Esophagus squamous epithelium (tissue), 5 donors: ENCODE results near the gene OXT. TPM values are rescaled to one million over a fixed set of nuclear protein-coding genes. Genes with fewer than 3 reads are reported as not detected.
"Not testable (repeated sequence)": the region's sequence is repeated elsewhere in the genome, so short reads cannot be mapped to it uniquely, and the experiment has no call there.

Source experiments
- DNase-seq: peaks from one replicate; lab custom pipeline; 2025; lab: John Stamatoyannopoulos, UW
- H3K27ac ChIP-seq, 4 donors: fragments of 200-600 bp; sonication (generic); one replicate each; pipeline ENCODE4 v1.5.1; 2016 to 2019; ENCODE audit warnings: mild to moderate bottlenecking in 1 of 4
- H3K27me3 ChIP-seq, 4 donors: fragments of 200-600 bp; sonication (generic); 1 replicate in 3 of 4; 2 replicates in 1 of 4; pipeline versions ENCODE4 v1.5.1 to v1.6.0; 2017 to 2021; ENCODE audit warnings: antibody characterized with exemption in 1 of 4
- H3K36me3 ChIP-seq, 3 donors: fragments of 200-600 bp; sonication (generic); one replicate each; pipeline ENCODE4 v1.5.1; 2016 to 2019
- H3K4me1 ChIP-seq, 3 donors: fragments of 200-600 bp; sonication (generic); one replicate each; pipeline ENCODE4 v1.5.1; 2017 to 2019
- H3K4me3 ChIP-seq, 4 donors: fragments of 200-600 bp; sonication (generic); 1 replicate in 3 of 4; 2 replicates in 1 of 4; pipeline ENCODE4 v1.5.1; 2016 to 2019; ENCODE audit warnings: mild to moderate bottlenecking in 2 of 4, moderate library complexity in 1 of 4
- H3K9me3 ChIP-seq, 3 donors: fragments of 200-600 bp; sonication (generic); one replicate each; pipeline ENCODE4 v1.5.1; 2016 to 2019
- CTCF ChIP-seq, 6 experiments: fragments of 450-650 bp in 4 of 6; fragments of 200-600 bp in 2 of 6; sonication (generic) in 2 of 6; IDR thresholded peaks; one replicate each; pipeline ENCODE4 v1.5.1; 2016 to 2019; ENCODE audit warnings: antibody characterized with exemption in 6 of 6, mild to moderate bottlenecking in 4 of 6, moderate library complexity in 4 of 6
- POLR2A ChIP-seq, 4 donors: fragments of 450-650 bp; IDR thresholded peaks; one replicate each; pipeline ENCODE4 v1.6.1; 2017; ENCODE audit warnings: antibody characterized with exemption in 4 of 4, mild to moderate bottlenecking in 4 of 4, moderate library complexity in 3 of 4
- WGBS, 2 donors: methylation state at CpG; one replicate each; pipeline ENCODE4 v1.1.5; 2018; 5-methylcytosine and 5-hydroxymethylcytosine counted together
- intact Hi-C: fragments of 100-400 bp; cut with DNase I; formaldehyde crosslinking; loops from one replicate; pipeline ENCODE4 v1.15.0; 2022
- total RNA-seq, 4 donors: library from RNA; depleted of rRNA; stranded (reverse); fragments of >200 nt; gene quantifications; one replicate each; pipeline ENCODE4 v1.1.0, GENCODE V29; 2016
- donor health status: DM: yes; HTN: yes; CAD: no.

Gene OXT
- total RNA-seq, 4 donors from 2014 or later = not detected

GRCh38 chr20:3047486-3048419 lies 23.7 kb upstream of the OXT start:
- WGBS, 2 donors = 71 to 72% methylated on average over 6 to 11 of the region's 14 CpGs
- intact Hi-C loops = no loop called here
- H3K27me3 ChIP-seq = no peaks in the 10 kb centered on the region
- no peak for TF ChIP-seq POLR2A (IDR thresholded peaks at IDR 0.05)
- TF ChIP-seq CTCF (IDR thresholded peaks at IDR 0.05) = no peak
- H3K36me3 ChIP-seq = peaks cover 14 to 34% (median 16%) of the 10 kb centered on the region in 3 donors
- peak overlapping the region in 2 of 4 donors; percentile 81 to 99 for H3K4me3 ChIP-seq
- no peaks in the 10 kb centered on the region for H3K9me3 ChIP-seq
- no peak for DNase-seq
- peaks cover 6 to 31% (median 11%) of the 10 kb centered on the region in 3 donors for H3K4me1 ChIP-seq
- no peak overlapping the region for H3K27ac ChIP-seq

- TF ChIP-seq POLR2A (IDR thresholded peaks at IDR 0.05) (no peak), CTCF (IDR thresholded peaks at IDR 0.05) (peak in 1 of 6 experiments; percentile 16)
- no peak for DNase-seq
- Histone ChIP-seq H3K4me1 (peaks cover 6 to 15% (median 11%) of the 10 kb centered on the region in 3 donors), H3K27ac (no peak overlapping the region), H3K27me3 (no peaks in the 10 kb centered on the region), H3K9me3 (no peaks in the 10 kb centered on the region), H3K4me3 (no peak overlapping the region), H3K36me3 (peaks cover 14 to 34% (median 16%) of the 10 kb centered on the region in 3 donors)
- 59 to 62% methylated on average over 7 of the region's 7 CpGs for WGBS, 2 donors
- intact Hi-C loops = no loop called here
These were observed 19.9 kb upstream of the OXT start for GRCh38 chr20:3051385-3052019.

DNA sequence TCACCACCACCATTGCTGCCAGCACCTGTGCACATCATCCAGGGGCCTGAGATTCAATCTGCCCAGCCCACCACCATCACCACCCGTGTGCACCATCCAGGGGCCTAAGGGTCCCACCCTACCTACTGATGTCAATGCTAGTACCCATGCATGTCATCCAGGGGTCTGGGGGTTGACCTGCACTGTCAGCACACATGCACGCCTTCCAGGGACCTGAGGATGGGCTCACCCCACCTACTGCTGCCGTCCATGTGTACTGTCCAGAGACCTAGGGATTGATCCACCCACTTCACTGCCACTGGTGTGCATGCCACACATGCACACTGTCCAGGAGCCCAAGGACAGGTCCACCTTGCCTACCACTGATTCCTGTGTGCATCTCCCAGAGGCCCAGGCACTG lies 11.9 kb upstream of the OXT start:
- intact Hi-C loops = no loop called here
- WGBS, 2 donors = 93 to 100% methylated on average over 2 of the region's 3 CpGs
- Histone ChIP-seq H3K27me3 (no peaks in the 10 kb centered on the region), H3K27ac (no peak overlapping the region), H3K4me3 (no peak overlapping the region), H3K4me1 (no peaks in the 10 kb centered on the region), H3K36me3 (no peaks in the 10 kb centered on the region), H3K9me3 (no peaks in the 10 kb centered on the region)
- DNase-seq = no peak
- TF ChIP-seq POLR2A (IDR thresholded peaks at IDR 0.05) (no peak), CTCF (IDR thresholded peaks at IDR 0.05) (no peak)

DNA sequence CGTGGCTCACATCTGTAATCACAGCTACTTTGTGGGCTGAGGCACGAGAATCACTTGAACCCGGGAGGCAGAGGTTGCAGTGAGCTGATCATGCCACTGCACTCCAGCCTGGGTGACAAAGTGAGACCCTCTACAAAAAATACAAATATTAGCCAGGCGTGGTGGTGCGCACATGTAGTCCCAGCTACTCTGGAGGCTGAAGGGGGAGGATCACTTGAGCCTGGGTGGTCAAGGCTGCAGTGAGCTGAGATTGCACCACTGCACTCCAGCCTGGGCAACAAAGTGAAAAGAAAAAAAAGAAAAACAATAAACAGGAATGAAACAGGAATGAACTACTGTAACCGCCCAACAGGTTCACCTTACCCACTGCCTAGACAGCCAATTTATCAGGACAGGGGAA lies 7.3 kb upstream of the OXT start:
- H3K27ac ChIP-seq, H3K4me1 ChIP-seq, H3K36me3 ChIP-seq, H3K9me3 ChIP-seq, H3K27me3 ChIP-seq, H3K4me3 ChIP-seq, intact Hi-C loops, DNase-seq: not testable (repeated sequence)
- 88% methylated on average over 6 of the region's 6 CpGs for WGBS, 2 donors

DNA sequence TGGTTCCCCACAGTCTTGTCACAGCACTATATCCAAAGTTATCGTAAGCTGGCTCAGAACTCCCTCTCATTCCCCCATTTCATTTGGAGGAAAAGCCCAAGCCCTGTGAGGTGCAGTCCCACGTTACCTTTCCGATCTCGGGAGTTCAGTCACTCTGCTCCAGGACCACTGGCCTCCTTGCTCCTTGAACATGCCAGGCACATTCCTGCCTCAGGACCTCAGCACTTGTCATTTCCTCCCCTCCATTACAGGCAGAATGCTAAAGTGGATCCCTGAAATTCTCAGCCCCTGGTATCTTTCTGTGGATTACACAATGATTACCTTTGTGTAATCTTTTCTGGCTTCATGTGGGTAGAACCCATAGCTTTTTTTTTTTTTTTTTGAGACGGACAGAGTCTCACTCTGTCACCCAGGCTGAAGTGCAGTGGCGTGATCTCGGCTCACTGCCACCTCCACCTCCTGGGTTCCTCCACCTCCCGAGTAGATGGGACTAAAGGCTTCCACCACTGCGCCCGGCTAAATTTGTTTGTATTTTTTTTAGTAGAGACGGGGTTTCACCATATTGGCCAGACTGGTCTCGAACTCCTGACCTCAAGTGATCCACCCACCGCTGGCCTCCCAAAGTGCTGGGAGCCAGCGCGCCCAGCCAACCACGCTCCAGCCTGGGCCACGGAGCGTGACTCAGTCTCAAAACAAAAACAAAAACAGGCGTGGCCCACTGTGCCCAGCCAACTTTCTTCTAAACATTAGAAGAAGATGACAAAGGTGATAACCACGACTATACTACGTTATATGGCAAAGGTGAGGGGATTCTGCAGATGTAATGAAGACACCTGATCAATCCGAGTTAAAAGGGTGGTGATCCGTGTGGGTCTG lies 4.0 kb upstream of the OXT start:
- no peak for DNase-seq
- no peak overlapping the region for H3K4me3 ChIP-seq
- H3K9me3 ChIP-seq = no peaks in the 10 kb centered on the region
- WGBS, 2 donors = 64 to 77% methylated on average over 15 to 17 of the region's 23 CpGs
- TF ChIP-seq POLR2A (IDR thresholded peaks at IDR 0.05) = no peak
- no peak for TF ChIP-seq CTCF (IDR thresholded peaks at IDR 0.05)
- peaks cover 10 to 15% (median 13%) of the 10 kb centered on the region in 3 donors for H3K4me1 ChIP-seq
- peak overlapping the region in 1 of 4 donors; percentile 17 for H3K27ac ChIP-seq
- peaks cover 0 to 15% (median 0%) of the 10 kb centered on the region in 4 donors for H3K27me3 ChIP-seq
- H3K36me3 ChIP-seq = no peaks in the 10 kb centered on the region
- intact Hi-C loops = no loop called here
